Measurements from ENCODE around the gene ARPP19. TPM values are rescaled to one million over a fixed set of nuclear protein-coding genes. Genes with fewer than 3 reads are reported as not detected.

The ARPP19 gene
- total and polyA plus RNA-seq, 10 of the 15 experiments (the other 5 are each of a cell fraction or from before 2014, with no cell fraction given), result 77.2 to 167 (median 121) TPM

DNA sequence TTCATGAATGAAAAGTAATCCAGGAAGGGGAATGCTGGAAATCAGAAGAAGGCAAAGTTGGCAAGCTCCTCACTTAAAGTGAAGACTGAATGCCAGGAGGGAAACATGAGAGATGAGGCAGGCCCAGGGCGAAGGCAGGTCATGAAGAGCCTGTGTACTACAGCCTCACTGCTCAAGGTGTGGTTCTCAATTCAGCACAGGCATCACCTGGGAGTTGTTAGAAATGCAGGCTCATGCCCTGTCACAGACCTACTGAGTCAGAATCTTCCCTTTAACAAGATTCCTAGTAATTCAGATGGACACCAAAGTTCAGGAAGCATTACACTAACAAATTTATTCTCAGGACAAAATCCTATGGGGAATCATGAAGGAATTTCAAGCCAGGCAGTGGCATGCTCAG lies 54.3 kb downstream of the ARPP19 start:
- H3K9ac ChIP-seq (ENCODE audit: control insufficient read depth, insufficient read depth, low read length), result no peak overlapping the region
- no peak for ATAC-seq
- H4K20me1 ChIP-seq (ENCODE audit: control insufficient read depth, insufficient read depth), result no peaks in the 10 kb centered on the region
- H3K79me2 ChIP-seq (ENCODE audit: control insufficient read depth, insufficient read depth, low read length), result peaks cover 13% of the 10 kb centered on the region
- H3K4me3 ChIP-seq, result no peak overlapping the region
- no peaks in the 10 kb centered on the region for H3K9me3 ChIP-seq (replicated peaks; ENCODE audit: control insufficient read depth, insufficient read depth, low read length)
- no peaks in the 10 kb centered on the region for H3K4me1 ChIP-seq (ENCODE audit: control insufficient read depth, insufficient read depth, low read length)
- H3K27me3 ChIP-seq (replicated peaks in 1 of 2; ENCODE audit: control insufficient read depth in 2 of 2, insufficient read depth in 2 of 2, low read length in 1 of 2), result no peaks in the 10 kb centered on the region
- ChIA-PET CTCF (no interaction called here), RAD21 (ENCODE audit: unreplicated experiment) (no interaction called here), POLR2A (no interaction called here), SMC1A (ENCODE audit: uncharacterized antibody, unreplicated experiment) (interaction anchor here (0.6 to 0.9 kb wide), 3 partner anchors 8 to 223 kb away, joined by 3 to 4 read pairs (median 3); no protein-coding TSS in a partner anchor)
- intact Hi-C loops (cut with micrococcal nuclease; ENCODE audit: unreplicated experiment), result no loop called here
- no peak overlapping the region for H3K27ac ChIP-seq (ENCODE audit: control insufficient read depth, insufficient read depth)
- H3K36me3 ChIP-seq (ENCODE audit: control insufficient read depth in 2 of 2, insufficient read depth in 2 of 2, low read length in 1 of 2), result no peaks in the 10 kb centered on the region
- FAIRE-seq, result no peak
- in situ Hi-C loops (cut with MboI), result no loop called here
- 94% methylated on average over 1 of the region's 1 CpG for WGBS (ENCODE audit: insufficient coverage, insufficient replicate concordance, low lambda C conversion rate, missing lambda C conversion rate)
- no peak overlapping the region for H2AFZ ChIP-seq (ENCODE audit: control insufficient read depth, low read depth, low read length)
- no TSS peak for BruUV-seq (replicated peaks)
- H3K4me2 ChIP-seq (ENCODE audit: control insufficient read depth, insufficient read depth), result no peak overlapping the region
- no peak for DNase-seq (ENCODE audit: low read depth, low spot score)
- TF ChIP-seq POLR2A (IDR thresholded peaks at IDR 0.05; ENCODE audit: low read depth, low read length) (no peak), SREBF1 (IDR thresholded peaks at IDR 0.05; ENCODE audit: low read length) (no peak), TCF3 (IDR thresholded peaks at IDR 0.05; ENCODE audit: borderline replicate concordance, insufficient read depth, low read depth, low read length) (no peak), EP300 (IDR thresholded peaks at IDR 0.05; ENCODE audit: borderline replicate concordance in 1 of 2, control insufficient read depth in 1 of 2, low read depth in 2 of 2, low read length in 2 of 2) (no peak), MXI1 (IDR thresholded peaks at IDR 0.05; ENCODE audit: low read depth, low read length) (no peak), SP1 (IDR thresholded peaks at IDR 0.05; ENCODE audit: low read depth, low read length) (no peak), POLR2AphosphoS5 (IDR thresholded peaks at IDR 0.05; ENCODE audit: low read length) (no peak), SMC3 (IDR thresholded peaks at IDR 0.05; ENCODE audit: borderline replicate concordance, low read length) (no peak), KDM1A (IDR thresholded peaks at IDR 0.05; ENCODE audit: borderline replicate concordance) (no peak), HDAC6 (IDR thresholded peaks at IDR 0.05; ENCODE audit: unreplicated experiment) (no peak), HDGF (IDR thresholded peaks at IDR 0.05) (no peak)
- TF ChIP-seq, protein P1, sequence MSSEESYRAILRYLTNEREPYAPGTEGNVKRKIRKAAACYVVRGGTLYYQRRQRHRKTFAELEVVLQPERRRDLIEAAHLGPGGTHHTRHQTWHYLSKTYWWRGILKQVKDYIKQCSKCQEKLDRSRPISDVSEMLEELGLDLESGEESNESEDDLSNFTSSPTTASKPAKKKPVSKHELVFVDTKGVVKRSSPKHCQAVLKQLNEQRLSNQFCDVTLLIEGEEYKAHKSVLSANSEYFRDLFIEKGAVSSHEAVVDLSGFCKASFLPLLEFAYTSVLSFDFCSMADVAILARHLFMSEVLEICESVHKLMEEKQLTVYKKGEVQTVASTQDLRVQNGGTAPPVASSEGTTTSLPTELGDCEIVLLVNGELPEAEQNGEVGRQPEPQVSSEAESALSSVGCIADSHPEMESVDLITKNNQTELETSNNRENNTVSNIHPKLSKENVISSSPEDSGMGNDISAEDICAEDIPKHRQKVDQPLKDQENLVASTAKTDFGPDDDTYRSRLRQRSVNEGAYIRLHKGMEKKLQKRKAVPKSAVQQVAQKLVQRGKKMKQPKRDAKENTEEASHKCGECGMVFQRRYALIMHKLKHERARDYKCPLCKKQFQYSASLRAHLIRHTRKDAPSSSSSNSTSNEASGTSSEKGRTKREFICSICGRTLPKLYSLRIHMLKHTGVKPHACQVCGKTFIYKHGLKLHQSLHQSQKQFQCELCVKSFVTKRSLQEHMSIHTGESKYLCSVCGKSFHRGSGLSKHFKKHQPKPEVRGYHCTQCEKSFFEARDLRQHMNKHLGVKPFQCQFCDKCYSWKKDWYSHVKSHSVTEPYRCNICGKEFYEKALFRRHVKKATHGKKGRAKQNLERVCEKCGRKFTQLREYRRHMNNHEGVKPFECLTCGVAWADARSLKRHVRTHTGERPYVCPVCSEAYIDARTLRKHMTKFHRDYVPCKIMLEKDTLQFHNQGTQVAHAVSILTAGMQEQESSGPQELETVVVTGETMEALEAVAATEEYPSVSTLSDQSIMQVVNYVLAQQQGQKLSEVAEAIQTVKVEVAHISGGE (CRISPR knock-in tag; IDR thresholded peaks at IDR 0.05), result no peak
- TF ChIP-seq, protein P2, sequence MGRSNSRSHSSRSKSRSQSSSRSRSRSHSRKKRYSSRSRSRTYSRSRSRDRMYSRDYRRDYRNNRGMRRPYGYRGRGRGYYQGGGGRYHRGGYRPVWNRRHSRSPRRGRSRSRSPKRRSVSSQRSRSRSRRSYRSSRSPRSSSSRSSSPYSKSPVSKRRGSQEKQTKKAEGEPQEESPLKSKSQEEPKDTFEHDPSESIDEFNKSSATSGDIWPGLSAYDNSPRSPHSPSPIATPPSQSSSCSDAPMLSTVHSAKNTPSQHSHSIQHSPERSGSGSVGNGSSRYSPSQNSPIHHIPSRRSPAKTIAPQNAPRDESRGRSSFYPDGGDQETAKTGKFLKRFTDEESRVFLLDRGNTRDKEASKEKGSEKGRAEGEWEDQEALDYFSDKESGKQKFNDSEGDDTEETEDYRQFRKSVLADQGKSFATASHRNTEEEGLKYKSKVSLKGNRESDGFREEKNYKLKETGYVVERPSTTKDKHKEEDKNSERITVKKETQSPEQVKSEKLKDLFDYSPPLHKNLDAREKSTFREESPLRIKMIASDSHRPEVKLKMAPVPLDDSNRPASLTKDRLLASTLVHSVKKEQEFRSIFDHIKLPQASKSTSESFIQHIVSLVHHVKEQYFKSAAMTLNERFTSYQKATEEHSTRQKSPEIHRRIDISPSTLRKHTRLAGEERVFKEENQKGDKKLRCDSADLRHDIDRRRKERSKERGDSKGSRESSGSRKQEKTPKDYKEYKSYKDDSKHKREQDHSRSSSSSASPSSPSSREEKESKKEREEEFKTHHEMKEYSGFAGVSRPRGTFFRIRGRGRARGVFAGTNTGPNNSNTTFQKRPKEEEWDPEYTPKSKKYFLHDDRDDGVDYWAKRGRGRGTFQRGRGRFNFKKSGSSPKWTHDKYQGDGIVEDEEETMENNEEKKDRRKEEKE (IDR thresholded peaks at IDR 0.05), result no peak
- TF ChIP-seq, protein P3, sequence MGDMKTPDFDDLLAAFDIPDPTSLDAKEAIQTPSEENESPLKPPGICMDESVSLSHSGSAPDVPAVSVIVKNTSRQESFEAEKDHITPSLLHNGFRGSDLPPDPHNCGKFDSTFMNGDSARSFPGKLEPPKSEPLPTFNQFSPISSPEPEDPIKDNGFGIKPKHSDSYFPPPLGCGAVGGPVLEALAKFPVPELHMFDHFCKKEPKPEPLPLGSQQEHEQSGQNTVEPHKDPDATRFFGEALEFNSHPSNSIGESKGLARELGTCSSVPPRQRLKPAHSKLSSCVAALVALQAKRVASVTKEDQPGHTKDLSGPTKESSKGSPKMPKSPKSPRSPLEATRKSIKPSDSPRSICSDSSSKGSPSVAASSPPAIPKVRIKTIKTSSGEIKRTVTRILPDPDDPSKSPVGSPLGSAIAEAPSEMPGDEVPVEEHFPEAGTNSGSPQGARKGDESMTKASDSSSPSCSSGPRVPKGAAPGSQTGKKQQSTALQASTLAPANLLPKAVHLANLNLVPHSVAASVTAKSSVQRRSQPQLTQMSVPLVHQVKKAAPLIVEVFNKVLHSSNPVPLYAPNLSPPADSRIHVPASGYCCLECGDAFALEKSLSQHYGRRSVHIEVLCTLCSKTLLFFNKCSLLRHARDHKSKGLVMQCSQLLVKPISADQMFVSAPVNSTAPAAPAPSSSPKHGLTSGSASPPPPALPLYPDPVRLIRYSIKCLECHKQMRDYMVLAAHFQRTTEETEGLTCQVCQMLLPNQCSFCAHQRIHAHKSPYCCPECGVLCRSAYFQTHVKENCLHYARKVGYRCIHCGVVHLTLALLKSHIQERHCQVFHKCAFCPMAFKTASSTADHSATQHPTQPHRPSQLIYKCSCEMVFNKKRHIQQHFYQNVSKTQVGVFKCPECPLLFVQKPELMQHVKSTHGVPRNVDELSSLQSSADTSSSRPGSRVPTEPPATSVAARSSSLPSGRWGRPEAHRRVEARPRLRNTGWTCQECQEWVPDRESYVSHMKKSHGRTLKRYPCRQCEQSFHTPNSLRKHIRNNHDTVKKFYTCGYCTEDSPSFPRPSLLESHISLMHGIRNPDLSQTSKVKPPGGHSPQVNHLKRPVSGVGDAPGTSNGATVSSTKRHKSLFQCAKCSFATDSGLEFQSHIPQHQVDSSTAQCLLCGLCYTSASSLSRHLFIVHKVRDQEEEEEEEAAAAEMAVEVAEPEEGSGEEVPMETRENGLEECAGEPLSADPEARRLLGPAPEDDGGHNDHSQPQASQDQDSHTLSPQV (IDR thresholded peaks at IDR 0.05), result no peak
- TF ChIP-seq, protein P4, sequence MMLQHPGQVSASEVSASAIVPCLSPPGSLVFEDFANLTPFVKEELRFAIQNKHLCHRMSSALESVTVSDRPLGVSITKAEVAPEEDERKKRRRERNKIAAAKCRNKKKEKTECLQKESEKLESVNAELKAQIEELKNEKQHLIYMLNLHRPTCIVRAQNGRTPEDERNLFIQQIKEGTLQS (IDR thresholded peaks at IDR 0.05; ENCODE audit: borderline replicate concordance, extremely low read depth, low read depth, low read length), result no peak

Data from GM12878 (cell line).